RWPE1 (cell line): Measurements from ENCODE around the gene DCST1.
A peak's percentile ranks its signal among the peaks of the same experiment; 100 is the strongest.

Source experiments
- CTCF ChIA-PET: fragments of 350-600 bp; sonication (Branson Sonifier 250); formaldehyde crosslinking; extraction: SDS; loops from one replicate; lab custom pipeline; 2021; lab: Yijun Ruan, JAX
- POLR2A ChIA-PET: fragments of 400-600 bp; formaldehyde crosslinking; extraction: SDS; loops from one replicate; lab custom pipeline; 2020; ENCODE audit warnings: antibody characterized with exemption; ENCODE audit not compliant: low non-redundant PET; lab: Yijun Ruan, JAX
- DNase-seq: peaks from one replicate; pipeline ENCODE4 v3.0.0; 2012; ENCODE audit warnings: low spot score
- H3K27ac ChIP-seq: fragments of 450-650 bp; 2 replicates; pipeline ENCODE4 v1.5.1; 2017
- CTCF ChIP-seq: fragments of 450-650 bp; conservative IDR thresholded peaks from 2 replicates; pipeline ENCODE4 v1.5.1; 2017; ENCODE audit warnings: low read depth, mild to moderate bottlenecking

The DCST1 gene

DNA sequence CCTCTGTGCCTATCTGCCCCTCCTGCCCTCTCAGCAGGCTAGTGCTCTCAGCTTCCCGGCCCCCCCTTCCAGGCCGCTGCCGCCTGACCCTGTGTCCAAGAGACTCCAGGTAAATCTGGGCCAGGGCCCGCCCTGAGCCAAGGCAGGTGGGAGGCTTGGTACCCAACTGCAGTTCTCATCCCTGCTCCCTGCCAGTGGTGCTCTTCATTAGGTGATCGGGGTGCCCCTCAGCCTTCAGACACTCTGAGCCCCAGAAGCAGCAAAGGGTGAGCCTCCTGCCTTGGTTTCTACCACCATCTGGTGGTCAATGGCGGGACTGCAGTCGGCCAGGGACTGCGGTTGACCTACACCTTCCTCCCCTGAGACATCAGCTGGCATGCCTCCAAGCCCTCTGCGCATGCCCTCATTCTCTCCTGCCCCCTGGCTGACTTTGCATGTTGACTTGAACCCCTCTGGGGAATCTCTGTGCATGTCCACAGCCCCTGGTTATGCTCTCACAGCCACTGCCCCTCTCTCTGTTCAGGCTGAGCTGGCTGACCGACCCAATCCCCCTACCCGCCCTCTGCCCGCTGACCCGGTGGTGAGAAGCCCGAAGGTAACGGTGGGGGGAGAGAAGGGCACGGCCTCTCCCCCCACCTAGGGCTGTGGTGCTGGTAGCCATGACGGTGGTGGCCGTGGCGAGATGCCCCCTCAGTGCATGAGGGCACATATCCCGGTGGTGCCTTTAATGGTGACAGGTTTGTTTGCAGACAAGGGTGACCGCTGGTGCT, 27.9 kb downstream of the DCST1 start:
- peak; percentile 83 for DNase-seq
- peak overlapping the region; percentile 92 for H3K27ac ChIP-seq
- POLR2A ChIA-PET, result interaction anchor here (0.5 kb wide), 1 partner anchor 10 kb away, joined by 4 read pairs; no protein-coding TSS in a partner anchor
- CTCF ChIA-PET, result interaction anchor here (0.5 to 3.0 kb wide), 31 partner anchors 10 to 1035 kb away, joined by 3 to 27 read pairs (median 4); partner anchors contain the start of genes ADAM15, EFNA3, FLAD1 and SHC1
- peak; percentile 98 for TF ChIP-seq CTCF

GRCh38 chr1:155062151-155062686, 28.6 kb downstream of the DCST1 start:
- POLR2A ChIA-PET, result no interaction called here
- H3K27ac ChIP-seq, result peak overlapping the region; percentile 92
- CTCF ChIA-PET, result interaction anchor here (0.5 to 3.0 kb wide), 25 partner anchors 11 to 1034 kb away, joined by 3 to 27 read pairs (median 4); partner anchors contain the start of genes ADAM15, EFNA3, FLAD1 and SHC1
- TF ChIP-seq CTCF, result no peak
- no peak for DNase-seq

DNA sequence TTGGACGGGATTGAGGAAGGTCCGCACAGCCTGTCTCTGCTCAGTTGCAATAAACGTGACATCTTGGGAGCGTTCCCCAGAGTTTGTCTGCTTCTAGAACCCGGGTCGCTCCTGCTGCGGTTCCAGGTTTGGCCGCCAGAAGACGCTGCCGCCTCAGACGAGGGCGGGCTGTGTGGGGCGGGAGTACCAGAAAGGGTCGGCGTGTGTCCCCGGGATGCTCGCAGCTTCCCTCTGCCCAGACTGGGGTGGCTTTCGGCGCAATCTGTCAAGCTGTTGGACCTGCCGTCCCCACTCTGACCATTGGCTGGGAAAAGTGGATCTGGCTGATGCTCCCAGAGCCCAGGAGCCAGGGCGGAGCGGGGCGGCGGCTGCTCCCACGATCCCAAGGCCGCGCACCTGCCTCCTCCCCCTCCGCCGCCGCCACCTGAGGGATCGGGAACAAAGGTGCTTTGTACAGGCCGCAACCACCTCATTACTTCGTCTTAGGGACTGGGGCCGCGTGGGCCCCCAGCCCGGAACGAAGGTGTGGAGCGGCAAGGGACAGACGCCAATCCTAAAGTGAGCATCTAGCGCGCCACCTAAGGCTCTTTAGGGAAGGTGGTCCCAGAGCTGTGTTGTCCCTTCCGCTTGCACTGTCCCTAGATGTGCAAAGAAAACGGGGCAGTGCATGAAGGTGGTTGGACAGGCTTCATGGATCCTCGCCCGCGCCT, 29.2 kb downstream of the DCST1 start:
- POLR2A ChIA-PET, result no interaction called here
- peak overlapping the region; percentile 92 for H3K27ac ChIP-seq
- no peak for DNase-seq
- peak; percentile 82 for TF ChIP-seq CTCF
- CTCF ChIA-PET, result interaction anchor here (0.6 to 1.0 kb wide), 6 partner anchors 17 to 103 kb away, joined by 3 to 5 read pairs (median 3); no protein-coding TSS in a partner anchor

DNA sequence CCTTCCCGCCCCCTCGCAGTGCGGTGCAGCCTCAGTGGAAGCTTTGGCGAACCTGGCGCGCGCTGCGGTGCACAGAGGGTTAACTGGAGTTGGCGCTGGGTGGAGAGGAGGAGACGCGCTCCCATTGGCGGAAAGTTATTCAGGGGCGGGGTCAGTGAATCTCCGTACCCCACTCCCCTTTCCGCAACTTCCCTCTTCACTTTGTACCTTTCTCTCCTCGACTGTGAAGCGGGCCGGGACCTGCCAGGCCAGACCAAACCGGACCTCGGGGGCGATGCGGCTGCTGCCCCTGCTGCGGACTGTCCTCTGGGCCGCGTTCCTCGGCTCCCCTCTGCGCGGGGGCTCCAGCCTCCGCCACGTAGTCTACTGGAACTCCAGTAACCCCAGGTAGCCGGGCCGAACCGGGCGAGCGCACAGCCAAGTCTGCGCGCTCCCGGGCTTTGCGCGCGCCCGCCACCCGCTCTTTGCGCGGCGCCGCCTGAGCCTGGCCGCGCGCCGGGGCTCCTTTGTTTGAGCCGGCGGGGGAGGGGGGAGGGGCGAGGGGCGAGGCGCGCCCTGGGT, 30.0 kb downstream of the DCST1 start, which contains the start of gene EFNA4:
Gene EFNA4, plus strand, starts transcription at position 191 of the 561 bp plus-strand sequence. Its CDS starts 84 bp downstream, at position 275.
- ChIA-PET CTCF (interaction anchor here (0.6 to 2.0 kb wide), 6 partner anchors 17 to 59 kb away, joined by 3 to 5 read pairs (median 4); no protein-coding TSS in a partner anchor), POLR2A (no interaction called here)
- peak; percentile 92 for DNase-seq
- H3K27ac ChIP-seq, result peak within 1 kb of the TSS; percentile 92
- no peak for TF ChIP-seq CTCF

GRCh38 chr1:155064111-155064831, 30.6 kb downstream of the DCST1 start:
- H3K27ac ChIP-seq, result peak overlapping the region; percentile 92
- ChIA-PET CTCF (interaction anchor here (0.5 to 2.0 kb wide), 5 partner anchors 12 to 100 kb away, joined by 3 to 5 read pairs (median 3); partner anchors contain the start of gene ADAM15), POLR2A (no interaction called here)
- DNase-seq, result no peak
- TF ChIP-seq CTCF, result no peak
